HEK293 (cell line): ENCODE measurements around the gene BEGAIN.

ENCODE experiments used
- CTCF ChIP-seq: fragments of 450-650 bp; formaldehyde crosslinking; IDR thresholded peaks from 2 replicates; pipeline ENCODE4 v1.5.1; 2016; ENCODE audit warnings: missing biosample characterization, missing genetic modification characterization
- TCF7L2 ChIP-seq: IDR thresholded peaks from 2 replicates; pipeline ENCODE4 v1.6.1; 2011; ENCODE audit warnings: low read depth, mild to moderate bottlenecking, inconsistent platforms, low read length, moderate library complexity, borderline replicate concordance
- ZNF174 ChIP-seq: fragments of 450-650 bp; formaldehyde crosslinking; IDR thresholded peaks from 2 replicates; pipeline ENCODE4 v1.5.0; 2017; ENCODE audit warnings: missing biosample characterization, mild to moderate bottlenecking, missing genetic modification characterization
- ZNF768 ChIP-seq: fragments of 450-650 bp; formaldehyde crosslinking; IDR thresholded peaks from 2 replicates; pipeline ENCODE4 v1.5.1; 2018; ENCODE audit warnings: missing biosample characterization, mild to moderate bottlenecking, missing genetic modification characterization

GRCh38 chr14:100539766-100540140, 47.5 kb downstream of the BEGAIN start:
- no peak for TF ChIP-seq ZNF174 (tag by site-specific recombination)
- TF ChIP-seq CTCF (tag by site-specific recombination): no peak
- no peak for TF ChIP-seq TCF7L2
- TF ChIP-seq ZNF768: no peak
